Right renal cortex interstitium (tissue), 3 donors: ENCODE measurements around the gene POU2AF3. TPM values are rescaled to one million over a fixed set of nuclear protein-coding genes. Genes with fewer than 3 reads are reported as not detected.
"Not testable (repeated sequence)": the region's sequence is repeated elsewhere in the genome, so short reads cannot be mapped to it uniquely, and the experiment has no call there.

Experiments
- DNase-seq, 3 donors: peaks; one replicate each; pipeline ENCODE4 v3.0.0-alpha.2; 2013; ENCODE audit warnings: low read depth in 3 of 3, low spot score in 2 of 3
- polyA plus RNA-seq, 3 donors: library from polyadenylated mRNA; unstranded; fragments of 120-200 nt; gene quantifications; one replicate each; pipeline ENCODE4 v1.2.1, GENCODE V29; 2013; ENCODE audit not compliant: insufficient read length in 3 of 3

Gene POU2AF3
- polyA plus RNA-seq, 3 donors = 7.7 to 9.1 (median 8.9) TPM

DNA sequence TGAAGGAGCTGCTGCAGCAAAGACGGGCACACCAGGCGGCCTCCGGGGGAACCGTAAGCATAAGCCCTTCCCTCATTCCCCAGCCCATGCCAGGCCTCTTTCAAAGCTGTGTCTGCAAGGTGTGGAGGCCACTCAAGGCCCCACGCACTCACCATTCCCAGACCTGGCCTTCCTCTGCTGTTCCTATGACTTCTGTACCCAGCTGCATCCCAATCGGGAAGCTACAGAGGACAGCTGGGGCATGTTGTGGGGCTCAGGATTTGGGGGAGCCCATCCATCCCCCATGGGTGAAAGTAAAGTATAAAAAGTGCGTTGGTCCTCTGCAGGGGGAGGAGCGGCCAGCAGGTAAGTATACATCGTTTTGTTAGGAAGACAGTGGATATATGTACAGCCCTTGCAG lies 2.2 kb downstream of the POU2AF3 start:
- DNase-seq = no peak

DNA sequence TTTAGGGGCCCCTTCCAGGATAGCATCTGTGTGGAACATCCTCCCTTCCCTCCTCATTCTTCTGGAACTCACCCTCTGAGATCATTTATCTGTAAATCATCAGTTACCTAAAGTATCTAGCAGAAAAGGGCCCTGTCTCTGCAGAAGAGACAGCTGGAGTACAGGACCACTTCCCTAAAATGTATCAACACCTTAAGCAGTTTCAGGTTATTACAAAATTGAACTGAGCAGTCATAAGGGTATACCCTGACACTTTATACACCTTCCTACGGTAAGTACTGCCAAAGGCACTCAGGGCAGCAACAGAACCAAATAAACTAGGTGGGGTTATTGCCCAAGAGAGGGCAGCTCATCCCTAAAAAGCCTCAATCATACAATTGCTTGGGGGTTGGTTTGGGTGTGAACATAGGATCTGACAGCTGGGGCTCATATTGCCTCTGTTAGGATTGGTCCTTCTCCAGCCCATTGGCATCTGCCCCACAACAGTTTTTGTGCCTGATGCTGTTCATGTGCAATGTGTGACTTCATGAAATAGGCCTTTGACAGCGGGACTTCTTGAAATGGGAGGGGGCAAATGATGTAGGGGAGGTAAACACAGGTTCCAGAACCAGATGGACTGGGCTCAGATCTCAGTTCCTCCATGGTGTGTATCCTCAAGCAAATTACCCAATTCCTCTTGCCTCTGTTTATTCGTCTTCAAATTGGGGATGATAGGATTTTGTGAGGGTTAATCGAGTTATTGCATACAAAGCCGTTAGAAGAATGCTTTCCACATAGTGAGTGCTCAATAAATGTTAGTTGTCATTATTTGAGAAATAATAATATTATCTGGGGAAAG lies 2.9 kb downstream of the POU2AF3 start:
- no peak for DNase-seq

DNA sequence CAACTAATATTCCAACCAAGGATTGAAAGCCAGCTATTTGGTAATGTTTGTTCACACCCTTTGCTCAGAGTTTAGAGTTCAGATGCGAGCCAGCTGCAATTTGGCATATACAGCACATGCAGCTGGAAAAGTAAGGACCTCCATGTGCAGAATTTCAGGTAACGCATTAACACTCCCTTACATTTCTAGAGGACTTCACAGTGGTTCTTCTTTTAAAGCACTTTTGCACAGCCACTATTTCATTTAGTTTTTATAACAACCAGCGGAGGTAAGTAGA lies 3.4 kb downstream of the POU2AF3 start:
- DNase-seq = no peak

DNA sequence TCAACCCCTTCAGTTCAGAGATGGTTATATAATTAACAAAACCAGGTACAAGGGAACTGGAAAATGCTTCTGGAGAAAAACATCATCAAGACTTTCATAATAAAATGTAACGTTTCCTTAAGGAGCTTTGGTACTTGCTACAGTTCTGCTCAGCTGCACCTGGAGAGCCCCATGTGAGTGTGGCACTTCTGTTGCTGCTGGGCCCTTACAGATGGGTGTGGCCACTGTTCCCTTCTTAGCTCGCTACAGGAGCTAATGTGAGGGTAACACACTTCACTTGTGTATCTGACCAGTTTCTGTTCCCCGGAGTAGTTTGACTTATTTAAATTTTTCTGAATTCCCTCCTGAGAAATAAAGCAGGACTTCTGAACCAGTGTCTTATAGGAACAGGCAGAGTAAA lies 4.0 kb downstream of the POU2AF3 start:
- no peak for DNase-seq

DNA sequence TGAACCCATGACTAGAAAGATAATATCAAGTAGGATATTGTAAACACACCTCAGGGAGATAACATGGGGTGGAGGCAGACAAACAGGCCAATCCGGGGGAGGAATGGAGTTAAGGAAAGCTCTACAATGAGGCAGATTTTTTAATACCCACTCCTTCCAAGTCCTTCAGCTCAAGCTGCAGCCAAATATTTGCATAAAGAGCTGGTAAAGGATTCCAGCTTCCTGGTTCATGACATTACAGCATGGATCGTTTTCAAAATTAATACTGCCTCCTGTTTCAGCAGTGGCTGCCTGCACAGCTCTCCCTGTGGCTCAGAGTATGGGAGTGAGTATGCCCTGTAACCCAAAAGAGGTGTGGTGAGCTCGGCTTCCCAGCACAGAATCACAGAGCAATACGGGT lies 5.1 kb downstream of the POU2AF3 start:
- DNase-seq = no peak

DNA sequence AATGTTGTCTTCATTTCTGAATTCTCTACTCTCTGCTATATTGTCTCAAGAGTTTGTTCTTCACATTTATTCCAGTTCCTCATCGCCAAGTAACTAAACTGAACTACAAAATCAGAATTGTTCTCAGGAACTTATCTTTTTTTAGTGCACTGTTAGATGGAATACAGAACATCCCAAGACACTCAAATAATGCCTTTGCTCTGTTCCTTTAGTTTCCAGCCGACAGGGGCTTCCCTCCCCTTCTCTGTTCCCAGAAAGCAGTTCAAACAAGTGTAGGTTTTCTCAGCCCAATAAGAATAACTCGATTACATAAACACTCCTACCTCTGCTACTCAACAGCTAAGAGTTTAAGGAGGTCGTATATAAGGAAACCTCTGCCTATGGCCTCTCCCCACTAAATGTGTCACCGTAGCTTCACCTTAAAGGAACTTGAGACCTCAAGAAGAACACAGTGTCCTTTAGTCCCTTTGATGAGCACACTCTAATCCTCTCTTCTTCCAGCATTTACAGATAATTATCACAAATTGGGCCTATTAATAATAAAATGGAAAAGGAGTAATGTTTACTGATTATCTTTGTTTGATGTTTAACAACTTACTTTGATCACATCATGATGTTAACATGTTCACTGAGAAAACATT lies 6.9 kb downstream of the POU2AF3 start:
- no peak for DNase-seq

DNA sequence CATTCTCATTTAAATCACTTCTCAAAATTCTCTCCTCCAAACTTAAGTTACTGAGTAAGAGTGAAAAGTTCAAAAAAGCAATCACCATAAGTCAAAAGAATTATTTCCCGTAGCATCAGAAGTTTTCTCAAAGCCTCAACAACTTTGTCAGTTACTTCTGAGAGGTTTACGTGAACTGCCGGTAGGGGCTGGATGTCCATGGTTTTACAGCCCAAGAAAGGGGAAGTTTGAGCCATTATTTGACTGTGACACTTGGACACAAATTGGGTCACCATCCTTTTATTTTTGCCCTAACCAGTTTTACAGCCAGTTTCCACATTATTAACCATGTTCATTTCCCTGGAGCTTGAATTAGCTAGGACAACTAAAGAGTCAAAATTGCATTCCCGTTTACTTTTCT lies 7.5 kb downstream of the POU2AF3 start:
- no peak for DNase-seq

DNA sequence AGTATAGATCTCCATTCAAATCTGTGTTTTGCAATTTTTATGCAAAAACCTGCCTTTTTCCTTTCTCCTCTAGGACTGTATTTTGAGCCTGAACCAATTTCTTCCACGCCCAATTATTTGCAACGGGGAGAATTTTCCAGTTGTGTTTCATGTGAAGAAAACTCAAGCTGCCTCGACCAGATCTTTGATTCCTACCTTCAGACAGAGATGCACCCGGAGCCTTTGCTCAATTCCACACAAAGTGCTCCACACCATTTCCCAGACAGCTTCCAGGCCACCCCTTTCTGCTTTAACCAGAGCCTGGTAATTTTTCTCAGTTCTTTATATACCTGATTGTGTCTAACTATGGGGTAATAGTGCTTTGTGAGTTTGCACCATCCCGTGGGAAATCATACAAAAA lies 8.0 kb downstream of the POU2AF3 start:
- DNase-seq = no peak

DNA sequence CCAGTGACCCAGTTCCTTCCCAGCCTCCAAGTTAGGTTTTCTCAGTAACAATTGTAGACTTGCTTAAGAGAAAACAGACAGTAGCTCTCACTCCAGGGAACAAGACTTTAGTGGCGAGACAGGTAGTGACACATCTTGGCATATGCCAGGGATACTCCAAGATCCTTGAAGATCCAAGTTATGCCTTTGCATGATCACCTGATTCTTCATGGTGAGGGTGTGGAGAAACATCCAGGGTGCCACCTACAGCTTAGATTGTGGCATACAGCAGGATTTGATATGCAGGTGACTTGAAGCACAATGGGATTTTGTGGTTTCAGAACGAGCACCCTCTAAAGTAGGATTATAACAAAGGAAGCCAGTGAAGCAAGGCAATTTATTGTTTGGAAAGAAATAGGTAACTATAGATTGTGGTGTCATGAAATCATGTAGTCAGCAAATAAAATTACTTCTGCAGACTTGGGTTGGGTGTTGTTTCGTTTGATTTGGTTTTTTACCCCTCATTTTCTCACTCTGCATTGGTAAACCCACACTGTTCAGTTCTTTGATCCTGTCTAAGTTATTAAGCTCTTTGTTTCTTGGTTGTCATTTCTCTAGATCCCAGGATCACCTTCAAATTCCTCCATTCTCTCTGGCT lies 9.2 kb downstream of the POU2AF3 start:
- no peak for DNase-seq

DNA sequence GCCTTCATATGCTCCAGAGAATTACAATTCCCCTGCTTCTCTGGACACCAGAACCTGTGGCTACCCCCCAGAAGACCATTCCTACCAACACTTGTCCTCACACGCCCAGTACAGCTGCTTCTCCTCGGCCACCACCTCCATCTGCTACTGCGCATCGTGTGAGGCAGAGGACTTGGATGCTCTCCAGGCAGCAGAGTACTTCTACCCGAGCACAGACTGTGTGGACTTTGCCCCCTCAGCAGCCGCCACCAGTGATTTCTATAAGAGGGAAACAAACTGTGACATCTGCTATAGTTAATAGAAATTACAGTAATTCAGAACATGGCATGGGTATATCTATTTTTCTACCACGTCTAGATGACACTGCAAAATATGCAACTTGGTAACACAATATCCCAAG lies 9.8 kb downstream of the POU2AF3 start:
- no peak for DNase-seq

DNA sequence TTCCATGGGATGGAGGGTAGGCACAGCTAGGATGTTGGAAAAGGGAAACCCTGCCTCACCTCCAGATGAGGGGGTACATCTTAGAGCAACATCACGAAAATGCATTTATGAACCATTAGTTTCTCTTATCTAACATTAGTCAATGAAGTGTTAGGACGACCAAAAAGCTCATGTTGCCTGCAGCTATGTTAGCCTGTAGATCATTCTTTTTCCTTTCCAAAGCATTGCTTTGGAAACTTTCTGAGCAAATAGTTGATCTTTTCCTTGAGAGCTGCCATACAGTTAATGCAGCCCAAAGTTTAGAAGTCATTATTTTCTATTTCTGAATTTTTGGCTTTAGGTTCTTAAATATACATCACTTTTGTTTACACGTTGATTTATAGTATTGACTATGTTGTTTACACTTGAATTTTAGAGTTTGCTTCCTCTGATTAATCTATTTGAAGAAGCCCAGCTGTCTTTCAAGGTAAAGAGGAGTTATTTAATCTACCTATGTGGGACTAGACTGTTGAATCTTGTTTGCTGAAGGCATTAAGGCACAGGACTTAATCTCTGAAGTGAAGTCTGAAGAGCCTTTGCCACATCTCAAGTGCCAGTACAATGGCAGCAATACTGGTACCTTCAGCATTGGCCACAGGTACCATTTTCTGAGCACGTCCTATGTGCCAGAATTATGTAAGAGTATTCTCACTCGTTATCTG lies 11.0 kb downstream of the POU2AF3 start:
- DNase-seq = no peak

DNA sequence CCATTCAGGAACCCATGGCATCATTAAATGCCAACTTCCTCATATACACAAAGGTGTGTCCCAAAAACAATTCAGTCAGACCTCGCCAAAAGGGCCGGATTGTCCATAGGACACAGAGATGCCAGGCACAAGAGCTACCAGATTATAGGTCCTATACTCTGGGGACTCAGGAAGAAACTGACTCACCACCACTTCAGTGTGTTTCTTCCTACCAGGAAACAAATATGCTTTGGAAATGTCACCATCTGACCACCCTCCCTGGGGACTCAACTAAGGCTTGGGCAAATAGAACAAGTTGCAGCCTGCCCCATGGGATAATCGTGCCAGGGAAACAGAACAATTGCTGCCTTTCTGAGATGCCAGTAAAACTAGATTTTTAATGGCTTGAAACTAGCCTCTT lies 11.7 kb downstream of the POU2AF3 start:
- no peak for DNase-seq

DNA sequence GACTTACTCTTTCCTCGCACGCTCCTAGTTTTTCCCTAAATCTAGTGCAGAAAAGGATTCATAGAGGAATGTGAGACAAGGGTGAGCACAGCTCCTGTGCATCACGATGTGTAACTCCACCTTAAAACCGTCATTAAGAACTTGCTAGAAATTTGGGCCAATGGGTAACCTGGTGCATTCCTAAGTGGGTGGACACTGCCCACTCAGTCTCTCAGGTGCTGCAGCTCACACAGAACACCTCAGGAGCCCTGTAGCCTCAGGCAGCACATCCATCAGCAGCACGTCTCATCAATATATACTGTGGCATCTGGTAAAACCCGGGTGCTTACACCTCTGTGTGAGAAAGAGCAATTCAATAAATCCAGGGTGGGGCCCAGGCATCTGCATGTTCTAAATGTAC lies 12.4 kb downstream of the POU2AF3 start:
- DNase-seq = no peak

DNA sequence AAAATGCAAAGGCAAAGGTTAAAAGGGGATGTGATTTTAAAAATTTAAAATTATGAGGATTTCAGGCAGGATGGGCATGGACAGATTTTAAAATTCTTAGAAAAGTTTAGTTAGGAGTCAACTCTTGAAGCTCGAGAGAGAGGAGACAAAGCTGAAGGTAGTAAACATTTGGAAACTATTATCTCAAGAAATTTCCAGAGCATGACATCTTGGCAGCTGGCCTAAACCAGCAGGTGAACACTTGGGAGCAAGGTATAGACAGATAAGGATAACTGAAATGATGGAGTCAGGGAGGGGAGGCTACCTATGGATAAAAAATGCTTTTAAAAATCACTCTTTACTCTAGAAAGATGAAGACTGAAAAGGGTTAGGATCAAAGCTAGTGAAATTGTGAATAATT lies 13.7 kb downstream of the POU2AF3 start:
- no peak for DNase-seq

DNA sequence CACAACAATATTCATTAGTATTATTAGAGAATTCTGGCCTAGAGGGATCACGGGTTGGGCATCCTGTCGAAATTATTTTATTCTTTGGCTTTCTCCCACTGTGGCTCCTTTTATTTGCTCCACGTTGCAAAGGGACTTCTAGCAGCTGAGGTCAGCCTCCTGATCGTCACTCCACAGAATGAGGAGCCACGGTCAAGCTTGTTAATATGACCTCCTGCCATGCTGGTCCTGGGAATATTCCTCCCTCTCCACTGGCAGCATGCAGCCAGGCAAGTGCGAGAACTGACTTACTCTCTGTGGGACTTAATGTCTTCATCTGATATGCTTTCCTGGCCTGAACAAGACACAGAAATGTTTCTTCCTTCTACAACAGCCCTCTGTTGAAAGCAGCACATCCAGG lies 20.9 kb downstream of the POU2AF3 start:
- no peak for DNase-seq

DNA sequence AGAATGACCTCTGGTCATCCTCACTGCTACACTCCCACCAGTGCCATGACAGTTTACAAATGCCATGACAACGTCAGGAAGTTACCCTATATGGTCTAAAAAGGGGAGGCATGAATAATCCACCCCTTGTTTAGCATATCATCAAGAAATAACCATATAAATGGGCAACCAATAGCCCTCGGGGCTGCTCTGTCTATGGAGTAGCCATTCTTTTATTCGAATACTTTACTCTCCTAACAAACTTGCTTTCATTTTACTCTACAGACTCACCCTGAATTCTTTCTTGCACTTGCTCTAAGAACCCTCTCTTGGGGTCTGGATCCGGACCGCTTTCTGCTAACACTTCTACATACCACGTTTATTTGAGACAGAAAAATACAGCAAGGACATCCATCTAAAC lies 21.9 kb downstream of the POU2AF3 start:
- not testable (repeated sequence) for DNase-seq

DNA sequence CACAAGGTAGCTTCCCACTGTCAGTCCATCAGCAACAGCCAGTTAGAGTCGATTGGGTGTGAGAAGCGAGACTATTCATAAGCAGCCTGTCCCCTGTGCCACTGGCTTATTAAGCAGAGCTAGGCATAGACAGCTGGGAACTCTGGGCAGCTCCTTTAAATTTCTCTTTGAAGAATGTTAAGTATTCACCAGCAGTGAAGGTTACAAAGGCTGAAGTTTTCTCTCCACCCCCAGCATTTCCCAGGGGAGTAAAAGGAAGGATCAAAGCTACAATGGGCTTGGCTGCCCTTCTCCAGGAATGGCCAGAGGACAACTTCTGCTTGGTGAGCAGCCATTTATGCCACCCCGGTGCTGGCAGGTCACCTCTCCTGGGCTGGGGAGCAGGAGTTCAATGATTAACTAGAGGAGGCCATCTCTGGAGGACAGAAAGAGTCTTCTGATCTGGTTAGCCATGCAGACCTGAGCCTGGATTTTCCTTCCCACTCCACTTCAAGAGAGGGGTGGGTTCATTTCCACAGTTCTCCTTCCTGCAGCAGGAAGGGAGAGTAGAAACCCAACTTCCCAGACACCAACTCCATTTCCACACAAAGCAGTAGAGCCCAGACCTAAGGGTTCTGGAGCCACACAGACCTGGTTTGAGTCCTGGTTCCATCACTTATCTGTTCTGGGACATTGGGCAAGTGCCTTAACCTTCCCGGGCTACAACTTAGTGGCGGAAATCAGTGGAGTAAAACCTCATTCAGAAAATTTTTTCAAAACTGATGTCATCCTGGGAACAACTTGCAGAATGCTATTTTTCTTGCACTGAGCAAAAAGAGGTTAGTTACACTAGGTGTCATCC lies 22.6 kb downstream of the POU2AF3 start:
- no peak for DNase-seq

DNA sequence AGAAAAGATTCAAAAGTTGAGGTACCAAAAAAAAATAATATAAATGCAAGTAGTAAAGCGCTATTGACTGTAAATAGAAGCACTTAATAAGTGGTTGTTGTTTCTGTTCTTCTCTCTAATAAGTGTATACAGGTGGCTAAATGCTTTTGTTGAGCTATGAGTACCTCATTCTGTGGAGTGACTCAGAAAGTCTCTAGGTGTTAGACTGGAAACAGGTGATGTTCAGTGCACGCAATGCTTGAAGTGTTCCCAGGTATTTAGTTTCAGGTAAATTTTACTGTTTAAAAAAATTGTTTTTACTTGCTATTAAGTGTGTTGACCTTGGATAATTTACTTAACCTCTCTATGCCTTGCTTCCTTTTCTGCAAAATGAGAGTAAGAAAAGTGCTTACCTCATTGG lies 24.2 kb downstream of the POU2AF3 start:
- no peak for DNase-seq

DNA sequence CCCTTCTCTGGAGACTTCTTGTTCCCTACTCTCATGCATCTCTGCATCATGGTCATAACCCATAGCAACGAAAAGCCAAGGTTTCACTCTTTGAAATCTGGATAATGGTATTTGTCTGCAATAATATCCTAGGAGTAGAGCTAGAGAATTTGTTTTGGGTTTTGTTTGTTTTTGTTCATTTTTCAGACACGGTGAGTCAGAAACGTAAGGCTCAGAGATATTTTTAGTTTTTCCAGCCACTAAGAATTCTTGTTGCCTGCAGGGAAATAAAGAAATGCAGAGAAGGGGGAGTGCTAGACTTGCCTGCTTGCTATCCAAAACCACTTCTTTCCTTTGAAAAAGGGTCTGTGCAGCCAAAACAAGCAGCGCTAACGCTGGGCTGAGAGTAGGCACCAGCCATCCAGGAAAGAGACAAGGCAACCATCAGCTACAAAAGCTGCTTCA lies 26.0 kb downstream of the POU2AF3 start:
- DNase-seq = no peak

DNA sequence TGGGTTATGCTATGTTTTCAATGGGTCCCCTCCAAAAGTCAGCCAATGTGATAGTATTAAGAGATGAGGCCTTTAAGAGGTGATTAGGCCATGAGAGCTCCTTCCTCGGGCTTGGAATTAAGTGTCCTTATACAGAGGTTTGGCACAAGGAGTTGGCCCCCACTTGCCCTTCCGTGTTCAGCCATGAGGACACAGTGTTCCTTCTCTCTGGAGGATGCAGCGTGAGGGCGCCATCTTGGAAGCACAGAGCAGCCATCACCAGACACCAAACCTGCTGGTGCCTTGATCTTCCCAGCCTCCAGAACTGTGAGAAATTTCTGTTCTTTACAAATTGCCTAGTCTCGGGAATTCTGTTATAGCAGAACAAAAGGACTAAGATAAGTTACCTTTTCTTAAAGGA lies 26.9 kb downstream of the POU2AF3 start:
- DNase-seq = no peak

DNA sequence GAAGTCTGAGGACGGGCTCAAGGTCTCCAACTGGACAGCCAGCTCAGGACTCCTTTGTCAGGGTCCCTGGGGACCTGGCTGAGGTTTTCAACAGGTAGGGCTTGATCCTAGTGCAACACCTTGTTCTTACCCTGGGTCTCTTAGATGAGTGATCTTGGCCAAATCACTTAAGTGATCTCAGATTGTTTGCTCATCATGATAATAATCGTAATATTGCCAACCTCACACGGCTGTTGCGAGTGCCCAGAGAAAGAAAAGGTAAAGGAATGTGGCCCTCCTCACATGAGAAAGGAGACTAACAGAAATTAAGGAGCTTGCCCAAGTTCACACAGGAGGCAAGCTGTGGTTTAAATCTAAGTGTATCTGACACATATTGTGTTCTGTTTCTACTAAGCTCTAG lies 28.5 kb downstream of the POU2AF3 start:
- no peak for DNase-seq
